K562 (cell line): ENCODE data around the gene PGM2. TPM values are rescaled to one million over a fixed set of nuclear protein-coding genes. Genes with fewer than 3 reads are reported as not detected.

Experiments used
- ATAC-seq: fragments of 200-7000 bp; cut with Tn5 transposase; 3 replicates; pipeline ENCODE4 v1.9.1; 2020; ENCODE audit warnings: moderate library complexity
- BruUV-seq: library from RNA; stranded (reverse); fragments of 400-500 nt; replicated peaks from 2 replicates; lab custom pipeline; 2021; lab: Mats Ljungman, UMichigan
- CTCF ChIA-PET: fragments of 300-600 bp; formaldehyde crosslinking; extraction: SDS; loops from one replicate; lab custom pipeline; 2021; ENCODE audit warnings: low intra/inter-chr PET ratio; lab: Yijun Ruan, JAX
- POLR2A ChIA-PET: fragments of 300-600, 350-650 bp; sonication (Branson Sonifier 250); formaldehyde crosslinking; extraction: SDS; loops from one replicate; lab custom pipeline; 2021; ENCODE audit warnings: antibody characterized with exemption, inconsistent platforms; lab: Yijun Ruan, JAX
- DNase-seq, 4 experiments: peaks; one replicate each; pipeline versions ENCODE4 v3.0.0 to v3.0.0-alpha.2; 2011 to 2018; ENCODE audit warnings: low spot score in 3 of 4, mixed read lengths in 3 of 4; ENCODE audit errors: extremely low read depth in 1 of 4
- FAIRE-seq: peaks from 2 replicates; lab custom pipeline; 2011; peaks lifted over from hg19 to GRCh38; lab: Jason Lieb, UNC
- H2AFZ ChIP-seq: 2 replicates; pipeline ENCODE4 v1.6.0; 2011; ENCODE audit warnings: low read depth, low read length, control low read depth, inconsistent platforms
- H3K27ac ChIP-seq: fragments of 200-600 bp; 3 replicates; pipeline ENCODE4 v1.8.0; 2011; ENCODE audit warnings: low read depth, mild to moderate bottlenecking, control low read depth, inconsistent platforms, low read length, moderate library complexity, mixed read lengths; ENCODE audit errors: extremely low read depth
- H3K27me3 ChIP-seq, 2 experiments: fragments of 300-600 bp in 1 of 2; 2 replicates in 1 of 2; 3 replicates in 1 of 2; pipeline versions ENCODE4 v1.6.0 to v1.8.0; 2011; ENCODE audit warnings: inconsistent platforms in 2 of 2, low read length in 2 of 2, mild to moderate bottlenecking in 1 of 2, mixed read lengths in 1 of 2, moderate library complexity in 1 of 2; ENCODE audit not compliant: control insufficient read depth in 2 of 2, insufficient read depth in 2 of 2
- H3K36me3 ChIP-seq: fragments of 300-600 bp; 3 replicates; pipeline ENCODE4 v1.8.0; 2011; ENCODE audit warnings: mild to moderate bottlenecking, low read length, inconsistent platforms; ENCODE audit not compliant: control insufficient read depth, insufficient read depth
- H3K4me1 ChIP-seq, 2 experiments: fragments of 200-600 bp in 1 of 2; replicated peaks in 1 of 2; 2 replicates in 1 of 2; 3 replicates in 1 of 2; pipeline versions ENCODE4 v1.5.1 to v1.8.0; 2011; ENCODE audit warnings: inconsistent platforms in 2 of 2, low read length in 2 of 2, mild to moderate bottlenecking in 1 of 2, mixed read lengths in 1 of 2, moderate library complexity in 1 of 2; ENCODE audit not compliant: control insufficient read depth in 2 of 2, insufficient read depth in 2 of 2
- H3K4me2 ChIP-seq: 2 replicates; pipeline ENCODE4 v1.6.1; 2011; ENCODE audit warnings: low read length, control low read depth, inconsistent platforms, mixed read lengths; ENCODE audit not compliant: insufficient read depth
- H3K4me3 ChIP-seq: fragments of 200-600 bp; sonication (generic), shearing (Covaris generic); 2 replicates; pipeline ENCODE4 v1.5.1; 2016; ENCODE audit warnings: control low read depth, inconsistent platforms
- H3K79me2 ChIP-seq: fragments of 200-600 bp; 3 replicates; pipeline ENCODE4 v1.8.0; 2011; ENCODE audit warnings: low read length, inconsistent platforms; ENCODE audit not compliant: control insufficient read depth, insufficient read depth
- H3K9ac ChIP-seq, 2 experiments: 2 replicates each; pipeline versions ENCODE4 v1.6.0 to v1.6.1; 2011; ENCODE audit warnings: low read depth in 2 of 2, low read length in 2 of 2, control low read depth in 1 of 2, inconsistent platforms in 1 of 2, mild to moderate bottlenecking in 1 of 2, mixed read lengths in 1 of 2; ENCODE audit not compliant: insufficient read depth in 1 of 2
- H3K9me1 ChIP-seq: one replicate; pipeline ENCODE4 v1.6.0; 2011; ENCODE audit warnings: inconsistent platforms, mild to moderate bottlenecking, low read length, moderate library complexity; ENCODE audit not compliant: control insufficient read depth, insufficient read depth
- H3K9me3 ChIP-seq: replicated peaks from 2 replicates; pipeline ENCODE4 v1.5.1; 2011; ENCODE audit warnings: low read depth, low read length, inconsistent platforms; ENCODE audit not compliant: control insufficient read depth, insufficient read depth
- H4K20me1 ChIP-seq: replicated peaks from 2 replicates; pipeline ENCODE4 v1.6.1; 2011; ENCODE audit warnings: low read length, inconsistent platforms, mixed read lengths; ENCODE audit not compliant: control insufficient read depth, insufficient read depth
- ZBTB7A ChIP-seq: IDR thresholded peaks from 2 replicates; pipeline ENCODE4 v1.6.1; 2011; ENCODE audit warnings: low read depth, mild to moderate bottlenecking, low read length, moderate library complexity, borderline replicate concordance; ENCODE audit not compliant: control insufficient read depth
- WGBS: fragments of 100-300 bp; shearing (Covaris generic); methylation state at CpG from one replicate; pipeline ENCODE4 v1.1.6; 2016; ENCODE audit warnings: low coverage, mixed read lengths; ENCODE audit not compliant: insufficient coverage; ENCODE audit errors: missing lambda C conversion rate; 5-methylcytosine and 5-hydroxymethylcytosine counted together
- in situ Hi-C: fragments of 300-500 bp; cut with MboI; formaldehyde crosslinking; loops from 4 replicates; pipeline ENCODE4 v1.15.0; 2018; ENCODE audit warnings: inconsistent platforms, mixed read lengths
- intact Hi-C: fragments of 100-400 bp; cut with micrococcal nuclease; formaldehyde crosslinking; loops from 2 replicates; pipeline ENCODE4 v1.14.2; 2022
- polyA plus RNA-seq, 8 experiments: library from polyadenylated mRNA; depleted of rRNA in 4 of 8; stranded (reverse) in 5 of 8; unstranded in 3 of 8; fragments of >200 nt; fragmentation: Nextera tagmentation in 2 of 8; fragmentation: Illumina TruSeq in 1 of 8; extraction: Ambion mirVana in 2 of 8; extraction: Trizol in 1 of 8; gene quantifications; 2 replicates each; pipeline versions ENCODE4 v1.2.1 to v1.2.3, GENCODE V29; 2011 to 2014; ENCODE audit warnings: inconsistent platforms in 1 of 8, missing spikeins in 1 of 8
- total RNA-seq, 7 experiments: library from RNA; depleted of rRNA in 6 of 7; stranded (reverse); fragments of >200 nt in 6 of 7; fragmentation: Illumina TruSeq in 2 of 7; extraction: Trizol in 2 of 7; gene quantifications; 2 replicates each; pipeline versions ENCODE4 v1.2.1 to v1.2.3, GENCODE V29; 2011 to 2021; ENCODE audit warnings: low replicate concordance in 1 of 7
- TF ChIP-seq, protein P1 (sequence below): fragments of 450-650 bp; formaldehyde crosslinking; IDR thresholded peaks from 2 replicates; pipeline ENCODE4 v1.4.0; 2020; ENCODE audit warnings: mild to moderate bottlenecking
- TF ChIP-seq, protein P2 (sequence below): sonication (generic); formaldehyde crosslinking; IDR thresholded peaks from 2 replicates; pipeline ENCODE4 v1.8.0; 2023; ENCODE audit warnings: mild to moderate bottlenecking, missing genetic modification reagents

Gene PGM2
- total and polyA plus RNA-seq, 9 of the 15 experiments (the other 6 are each of a cell fraction or from before 2014, with no cell fraction given), result 15.2 to 77.3 (median 51.4) TPM

DNA sequence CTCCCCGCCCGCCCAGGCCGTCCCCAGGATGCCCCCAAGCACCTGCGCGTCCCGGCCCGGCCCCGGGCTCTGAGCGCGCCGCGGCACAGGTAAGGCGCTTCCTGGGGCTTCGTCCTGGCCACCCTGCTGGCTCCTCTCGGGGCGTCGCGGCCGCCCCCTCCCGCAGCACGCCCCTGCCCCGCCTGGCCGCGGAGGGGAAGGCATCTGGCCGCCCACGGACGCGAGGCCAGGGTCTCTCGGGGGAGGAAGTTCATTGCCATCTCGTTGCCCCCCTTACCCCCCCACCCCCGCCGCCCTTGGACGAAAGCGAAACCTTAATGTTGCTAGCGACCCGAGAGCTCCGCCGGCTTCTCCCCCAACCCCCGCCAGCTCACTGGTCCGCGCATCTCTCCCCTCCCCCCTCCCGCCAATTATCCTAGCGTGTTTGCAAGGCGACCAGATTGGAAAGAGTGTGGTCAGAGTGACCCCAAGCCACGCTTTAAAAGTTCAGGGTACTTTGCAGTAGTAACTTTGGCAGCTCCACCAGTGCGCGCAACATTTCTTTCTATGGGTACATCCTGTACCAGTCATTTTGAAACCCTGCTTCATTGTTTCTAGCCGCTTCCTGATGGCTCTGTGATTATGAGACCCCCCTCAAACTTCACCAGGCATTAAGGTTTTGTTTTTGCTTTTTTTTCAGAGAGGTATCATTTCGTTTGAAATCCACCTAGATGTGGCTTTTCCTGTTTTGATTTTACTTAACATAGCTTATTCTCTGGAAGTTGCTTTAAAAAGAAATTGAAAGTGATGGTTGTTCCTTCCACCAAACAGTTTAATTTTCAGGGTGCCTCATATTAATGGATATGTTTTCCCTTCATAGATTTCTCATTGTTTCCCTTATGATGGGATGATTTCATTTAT lies 65.0 kb downstream of the PGM2 start:
- Histone ChIP-seq H3K27me3 (peaks cover 12 to 49% of the 10 kb centered on the region in 2 experiments; a peak in 3 of 5 replicates), H3K9me3 (no peaks in the 10 kb centered on the region), H3K36me3 (no peaks in the 10 kb centered on the region), H3K9ac (no peak overlapping the region), H3K27ac (no peak overlapping the region), H2AFZ (no peak overlapping the region), H3K4me3 (no peak overlapping the region), H3K4me1 (peaks cover 0 to 12% of the 10 kb centered on the region in 2 experiments; a peak in 2 of 5 replicates), H3K9me1 (no peaks in the 10 kb centered on the region), H3K79me2 (no peaks in the 10 kb centered on the region), H4K20me1 (no peaks in the 10 kb centered on the region), H3K4me2 (no peak overlapping the region)
- ChIA-PET CTCF (no interaction called here), POLR2A (interaction anchor here (0.5 to 0.7 kb wide), 2 partner anchors 219 to 345 kb away, joined by 3 to 4 read pairs; no protein-coding TSS in a partner anchor)
- intact Hi-C loops, result no loop called here
- no TSS peak for BruUV-seq
- TF ChIP-seq, protein P1, sequence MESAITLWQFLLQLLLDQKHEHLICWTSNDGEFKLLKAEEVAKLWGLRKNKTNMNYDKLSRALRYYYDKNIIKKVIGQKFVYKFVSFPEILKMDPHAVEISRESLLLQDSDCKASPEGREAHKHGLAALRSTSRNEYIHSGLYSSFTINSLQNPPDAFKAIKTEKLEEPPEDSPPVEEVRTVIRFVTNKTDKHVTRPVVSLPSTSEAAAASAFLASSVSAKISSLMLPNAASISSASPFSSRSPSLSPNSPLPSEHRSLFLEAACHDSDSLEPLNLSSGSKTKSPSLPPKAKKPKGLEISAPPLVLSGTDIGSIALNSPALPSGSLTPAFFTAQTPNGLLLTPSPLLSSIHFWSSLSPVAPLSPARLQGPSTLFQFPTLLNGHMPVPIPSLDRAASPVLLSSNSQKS, result no peak
- TF ChIP-seq, protein P2, sequence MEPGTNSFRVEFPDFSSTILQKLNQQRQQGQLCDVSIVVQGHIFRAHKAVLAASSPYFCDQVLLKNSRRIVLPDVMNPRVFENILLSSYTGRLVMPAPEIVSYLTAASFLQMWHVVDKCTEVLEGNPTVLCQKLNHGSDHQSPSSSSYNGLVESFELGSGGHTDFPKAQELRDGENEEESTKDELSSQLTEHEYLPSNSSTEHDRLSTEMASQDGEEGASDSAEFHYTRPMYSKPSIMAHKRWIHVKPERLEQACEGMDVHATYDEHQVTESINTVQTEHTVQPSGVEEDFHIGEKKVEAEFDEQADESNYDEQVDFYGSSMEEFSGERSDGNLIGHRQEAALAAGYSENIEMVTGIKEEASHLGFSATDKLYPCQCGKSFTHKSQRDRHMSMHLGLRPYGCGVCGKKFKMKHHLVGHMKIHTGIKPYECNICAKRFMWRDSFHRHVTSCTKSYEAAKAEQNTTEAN (CRISPR knock-in tag), result no peak
- TF ChIP-seq ZBTB7A, result peak; percentile 45; the same call in 1 of the 2 replicates
- in situ Hi-C loops, result no loop called here
- FAIRE-seq, result no peak
- 23% methylated on average over 6 of the region's 49 CpGs for WGBS
- DNase-seq, result peak in 1 of 4 experiments; percentile 15
- ATAC-seq, result peak; percentile 43
